AML-193 (cell line): ENCODE results near the gene COX10.
A peak's percentile ranks its signal among the peaks of the same experiment; 100 is the strongest.
"Not testable (repeated sequence)": the region's sequence is repeated elsewhere in the genome, so short reads cannot be mapped to it uniquely, and the experiment has no call there.

Source experiments
- DNase-seq, 2 experiments: peaks; one replicate each; lab custom pipeline; 2025; lab: John Stamatoyannopoulos, UW

The COX10 gene

GRCh38 chr17:14069251-14070021, at the start of gene COX10:
Gene COX10, plus strand, starts transcription at chr17:14069504. Its CDS starts 102 bp downstream, at chr17:14069606.
- peak; percentile 49 to 58 for DNase-seq

GRCh38 chr17:14021651-14022294, 47.5 kb upstream of the COX10 start:
- DNase-seq, result not testable (repeated sequence)

- DNase-seq, result not testable (repeated sequence)
Observed at GRCh38 chr17:14029755-14030154, 39.5 kb upstream of the COX10 start.

- no peak for DNase-seq
Observed at GRCh38 chr17:14032234-14032633, 37.1 kb upstream of the COX10 start.

- DNase-seq, result no peak
Observed at GRCh38 chr17:14033166-14033565, 36.1 kb upstream of the COX10 start.

- DNase-seq, result no peak
Observed at GRCh38 chr17:14037453-14037852, 31.9 kb upstream of the COX10 start.

- DNase-seq, result no peak
Observed at GRCh38 chr17:14038206-14038605, 31.1 kb upstream of the COX10 start.

GRCh38 chr17:14042411-14042810, 26.9 kb upstream of the COX10 start:
- no peak for DNase-seq

GRCh38 chr17:14044702-14045101, 24.6 kb upstream of the COX10 start:
- no peak for DNase-seq

- no peak for DNase-seq
Observed at GRCh38 chr17:14046978-14047377, 22.3 kb upstream of the COX10 start.

- DNase-seq, result no peak
Observed at GRCh38 chr17:14047591-14047990, 21.7 kb upstream of the COX10 start.

GRCh38 chr17:14048169-14048568, 21.1 kb upstream of the COX10 start:
- no peak for DNase-seq

GRCh38 chr17:14050616-14051015, 18.7 kb upstream of the COX10 start:
- no peak for DNase-seq

- DNase-seq, result no peak
Observed at GRCh38 chr17:14051692-14052091, 17.6 kb upstream of the COX10 start.

GRCh38 chr17:14052886-14053615, 16.3 kb upstream of the COX10 start:
- DNase-seq, result no peak

GRCh38 chr17:14057591-14057990, 11.7 kb upstream of the COX10 start:
- no peak for DNase-seq

- DNase-seq, result no peak
Observed at GRCh38 chr17:14058051-14058450, 11.3 kb upstream of the COX10 start.

- no peak for DNase-seq
Observed at GRCh38 chr17:14060706-14061105, 8.6 kb upstream of the COX10 start.

- DNase-seq, result no peak
Observed at GRCh38 chr17:14061666-14062560, 7.4 kb upstream of the COX10 start.

- no peak for DNase-seq
Observed at GRCh38 chr17:14067347-14067746, 2.0 kb upstream of the COX10 start.

- DNase-seq, result no peak
Observed at GRCh38 chr17:14068542-14069250, 608 bp upstream of the COX10 start.
